Measurements from ENCODE around the gene C21orf58.

Gene C21orf58

DNA sequence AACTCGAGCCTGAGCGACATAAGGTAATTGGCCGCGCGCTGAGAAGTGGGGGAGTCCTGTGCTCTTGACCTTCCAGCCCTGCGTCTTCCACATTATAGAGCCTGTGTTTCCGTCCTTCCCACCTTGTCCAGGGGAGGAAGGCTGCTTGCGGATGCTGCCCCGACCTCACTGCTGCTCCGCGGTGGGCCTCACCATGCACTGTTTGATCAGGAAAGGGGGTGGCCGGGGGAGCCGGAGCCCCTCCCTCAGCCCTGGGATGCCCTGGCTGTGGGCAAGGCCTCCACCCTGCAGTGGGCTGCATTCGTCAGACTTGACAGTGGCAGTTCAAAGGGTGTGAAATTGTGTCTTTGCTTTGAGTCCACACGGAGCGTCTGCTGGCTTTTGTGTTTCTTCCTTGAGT is 30.4 kb upstream of the C21orf58 start:
- H3K9ac ChIP-seq (ENCODE audit: low read depth in 1 of 2, low read length in 2 of 2), result no peak overlapping the region
- peaks cover 72 to 76% of the 10 kb centered on the region in 2 donors for H3K36me3 ChIP-seq (ENCODE audit: control insufficient read depth in 2 of 2, insufficient read depth in 2 of 2, low read length in 2 of 2)
- H3K27me3 ChIP-seq (ENCODE audit: control insufficient read depth in 2 of 2, insufficient read depth in 2 of 2, low read length in 2 of 2), result no peaks in the 10 kb centered on the region
- H3K27ac ChIP-seq (ENCODE audit: low read depth in 2 of 2, low read length in 2 of 2), result no peak overlapping the region
- H3K4me3 ChIP-seq (ENCODE audit: low read length in 2 of 2), result no peak overlapping the region
- no peaks in the 10 kb centered on the region for H3K4me1 ChIP-seq (ENCODE audit: control insufficient read depth in 2 of 2, insufficient read depth in 2 of 2, low read length in 2 of 2)
- no peaks in the 10 kb centered on the region for H3K9me3 ChIP-seq (ENCODE audit: control insufficient read depth in 2 of 2, low read length in 2 of 2)

DNA sequence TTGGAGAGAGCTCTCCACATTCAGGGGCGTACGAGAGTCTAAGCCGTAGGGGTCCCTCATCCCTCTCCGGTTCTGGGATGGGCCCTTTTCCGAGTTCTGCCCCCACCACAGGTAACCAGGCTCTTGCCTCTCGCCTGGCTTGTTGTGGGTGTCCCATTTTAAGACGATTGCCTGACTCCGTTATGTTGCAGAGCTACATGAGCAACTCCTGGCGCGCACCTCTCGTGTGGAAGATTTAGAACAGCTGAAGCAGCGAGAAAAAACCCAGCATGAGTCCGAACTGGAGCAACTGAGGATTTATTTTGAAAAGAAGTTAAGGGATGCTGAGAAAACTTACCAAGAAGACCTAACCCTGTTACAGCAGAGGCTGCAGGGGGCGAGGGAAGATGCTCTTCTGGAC is 29.2 kb upstream of the C21orf58 start:
- Histone ChIP-seq H3K27ac (ENCODE audit: low read depth in 2 of 2, low read length in 2 of 2) (no peak overlapping the region), H3K9me3 (ENCODE audit: control insufficient read depth in 2 of 2, low read length in 2 of 2) (no peaks in the 10 kb centered on the region), H3K4me3 (ENCODE audit: low read length in 2 of 2) (no peak overlapping the region), H3K4me1 (ENCODE audit: control insufficient read depth in 2 of 2, insufficient read depth in 2 of 2, low read length in 2 of 2) (no peaks in the 10 kb centered on the region), H3K27me3 (ENCODE audit: control insufficient read depth in 2 of 2, insufficient read depth in 2 of 2, low read length in 2 of 2) (no peaks in the 10 kb centered on the region), H3K9ac (ENCODE audit: low read depth in 1 of 2, low read length in 2 of 2) (no peak overlapping the region), H3K36me3 (ENCODE audit: control insufficient read depth in 2 of 2, insufficient read depth in 2 of 2, low read length in 2 of 2) (peaks cover 73 to 76% of the 10 kb centered on the region in 2 donors)

DNA sequence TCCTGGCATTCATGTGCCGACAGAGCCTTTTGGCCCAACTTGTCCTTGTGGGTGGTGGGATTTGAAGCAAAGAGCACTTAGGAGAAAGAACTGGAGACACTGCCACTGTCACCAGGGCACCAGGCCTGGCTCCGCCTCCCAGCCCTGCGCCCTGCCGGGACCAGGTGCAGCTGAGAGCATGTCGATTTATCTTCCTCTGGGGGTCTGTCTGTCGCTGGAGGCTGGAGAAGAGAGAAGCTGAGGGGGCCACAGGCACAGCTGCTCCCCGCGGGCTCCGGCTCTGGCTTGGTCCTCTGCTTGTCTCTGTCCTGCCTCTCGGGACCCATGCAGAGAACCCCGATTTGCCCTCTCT is 28.5 kb upstream of the C21orf58 start:
- Histone ChIP-seq H3K9ac (ENCODE audit: low read depth in 1 of 2, low read length in 2 of 2) (no peak overlapping the region), H3K4me3 (ENCODE audit: low read length in 2 of 2) (no peak overlapping the region), H3K9me3 (ENCODE audit: control insufficient read depth in 2 of 2, low read length in 2 of 2) (no peaks in the 10 kb centered on the region), H3K4me1 (ENCODE audit: control insufficient read depth in 2 of 2, insufficient read depth in 2 of 2, low read length in 2 of 2) (no peaks in the 10 kb centered on the region), H3K27me3 (ENCODE audit: control insufficient read depth in 2 of 2, insufficient read depth in 2 of 2, low read length in 2 of 2) (no peaks in the 10 kb centered on the region), H3K27ac (ENCODE audit: low read depth in 2 of 2, low read length in 2 of 2) (no peak overlapping the region), H3K36me3 (ENCODE audit: control insufficient read depth in 2 of 2, insufficient read depth in 2 of 2, low read length in 2 of 2) (peaks cover 72 to 75% of the 10 kb centered on the region in 2 donors)

DNA sequence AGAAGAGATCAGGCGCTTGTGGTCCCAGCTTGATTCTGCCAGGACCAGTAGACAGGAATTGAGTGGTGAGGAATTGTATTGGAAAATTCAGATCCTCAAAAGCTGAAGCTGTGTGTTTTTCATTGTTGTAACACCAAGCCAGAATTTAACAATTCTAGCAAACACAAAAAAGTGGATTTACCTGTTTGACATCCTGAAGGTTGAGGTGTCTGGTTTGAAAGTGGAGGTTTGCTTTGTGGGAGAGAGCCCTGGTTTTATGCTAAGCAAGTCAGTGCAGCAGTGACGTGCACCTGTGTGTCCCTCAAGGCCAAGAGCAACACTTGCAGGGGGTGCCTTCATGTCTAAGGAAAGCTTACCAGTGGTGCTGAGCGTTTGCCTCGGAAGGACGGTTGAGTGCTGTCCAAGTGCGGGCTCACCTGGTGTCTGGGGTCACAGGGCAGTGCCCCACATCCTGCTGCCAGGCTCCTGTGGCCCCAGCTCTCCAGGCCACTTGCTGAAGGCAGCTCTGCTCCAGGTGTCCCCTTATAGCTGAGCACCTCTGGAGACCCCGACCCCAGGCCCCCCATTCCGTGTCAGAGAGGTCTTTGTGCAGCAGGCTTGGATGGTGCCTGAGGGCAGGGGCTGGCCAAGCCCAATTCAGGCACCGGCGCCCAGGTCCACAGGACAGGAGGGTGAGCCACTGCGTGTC is 27.9 kb upstream of the C21orf58 start:
- Histone ChIP-seq H3K9me3 (ENCODE audit: control insufficient read depth in 2 of 2, low read length in 2 of 2) (no peaks in the 10 kb centered on the region), H3K27ac (ENCODE audit: low read depth in 2 of 2, low read length in 2 of 2) (no peak overlapping the region), H3K4me1 (ENCODE audit: control insufficient read depth in 2 of 2, insufficient read depth in 2 of 2, low read length in 2 of 2) (no peaks in the 10 kb centered on the region), H3K27me3 (ENCODE audit: control insufficient read depth in 2 of 2, insufficient read depth in 2 of 2, low read length in 2 of 2) (no peaks in the 10 kb centered on the region), H3K36me3 (ENCODE audit: control insufficient read depth in 2 of 2, insufficient read depth in 2 of 2, low read length in 2 of 2) (peaks cover 72 to 76% of the 10 kb centered on the region in 2 donors), H3K9ac (ENCODE audit: low read depth in 1 of 2, low read length in 2 of 2) (no peak overlapping the region), H3K4me3 (ENCODE audit: low read length in 2 of 2) (no peak overlapping the region)

DNA sequence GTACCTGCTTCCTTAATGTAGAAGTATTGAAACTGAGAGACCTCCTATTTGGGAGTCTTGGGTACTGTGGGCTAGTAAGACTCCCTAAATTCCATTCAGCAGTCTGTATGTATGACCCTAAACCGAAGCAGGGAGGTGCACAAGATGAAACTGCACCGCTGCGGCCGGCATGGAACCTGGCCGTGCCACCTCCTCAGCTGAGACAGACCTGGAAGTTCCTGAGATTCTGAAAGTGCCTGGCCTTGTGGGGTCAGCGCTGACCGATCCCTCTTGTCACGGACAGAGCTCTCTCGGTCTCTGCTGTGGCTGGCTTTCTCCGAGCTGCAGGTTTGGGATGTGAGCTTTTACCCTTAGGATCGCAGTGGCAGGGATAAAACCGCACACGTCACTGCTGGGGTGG is 27.3 kb upstream of the C21orf58 start:
- peaks cover 77 to 78% of the 10 kb centered on the region in 2 donors for H3K36me3 ChIP-seq (ENCODE audit: control insufficient read depth in 2 of 2, insufficient read depth in 2 of 2, low read length in 2 of 2)
- no peaks in the 10 kb centered on the region for H3K9me3 ChIP-seq (ENCODE audit: control insufficient read depth in 2 of 2, low read length in 2 of 2)

DNA sequence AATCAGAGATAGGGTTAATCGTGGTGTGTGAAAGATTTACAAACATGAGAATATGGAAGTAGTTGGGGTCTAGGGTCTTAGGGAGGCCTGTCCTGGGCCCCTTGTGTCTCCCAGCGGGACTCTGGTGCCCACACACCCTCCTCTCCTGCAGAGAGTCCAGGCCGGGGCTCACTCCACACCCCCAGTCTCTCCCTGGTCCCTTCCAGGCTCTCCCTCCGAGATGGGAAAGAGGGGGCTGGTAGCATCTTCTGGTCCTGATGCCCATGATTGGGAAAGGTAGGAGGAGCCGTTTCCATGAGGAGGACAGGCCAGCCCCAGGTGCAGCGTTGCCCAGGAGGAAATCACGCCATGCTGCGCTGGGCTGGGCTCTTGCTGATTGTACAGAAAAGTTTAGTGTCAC is 26.9 kb upstream of the C21orf58 start:
- no peaks in the 10 kb centered on the region for H3K4me1 ChIP-seq (ENCODE audit: control insufficient read depth in 2 of 2, insufficient read depth in 2 of 2, low read length in 2 of 2)
- H3K9me3 ChIP-seq (ENCODE audit: control insufficient read depth in 2 of 2, low read length in 2 of 2), result no peaks in the 10 kb centered on the region
- H3K4me3 ChIP-seq (ENCODE audit: low read length in 2 of 2), result no peak overlapping the region
- no peak overlapping the region for H3K27ac ChIP-seq (ENCODE audit: low read depth in 2 of 2, low read length in 2 of 2)
- no peaks in the 10 kb centered on the region for H3K27me3 ChIP-seq (ENCODE audit: control insufficient read depth in 2 of 2, insufficient read depth in 2 of 2, low read length in 2 of 2)
- H3K9ac ChIP-seq (ENCODE audit: low read depth in 1 of 2, low read length in 2 of 2), result no peak overlapping the region
- peaks cover 76 to 79% of the 10 kb centered on the region in 2 donors for H3K36me3 ChIP-seq (ENCODE audit: control insufficient read depth in 2 of 2, insufficient read depth in 2 of 2, low read length in 2 of 2)

More for the DNA sequence above, 27.3 kb upstream of the C21orf58 start:
- Histone ChIP-seq H3K9ac (ENCODE audit: low read depth in 1 of 2, low read length in 2 of 2) (no peak overlapping the region), H3K27me3 (ENCODE audit: control insufficient read depth in 2 of 2, insufficient read depth in 2 of 2, low read length in 2 of 2) (no peaks in the 10 kb centered on the region), H3K4me1 (ENCODE audit: control insufficient read depth in 2 of 2, insufficient read depth in 2 of 2, low read length in 2 of 2) (no peaks in the 10 kb centered on the region), H3K27ac (ENCODE audit: low read depth in 2 of 2, low read length in 2 of 2) (no peak overlapping the region), H3K4me3 (ENCODE audit: low read length in 2 of 2) (no peak overlapping the region)

DNA sequence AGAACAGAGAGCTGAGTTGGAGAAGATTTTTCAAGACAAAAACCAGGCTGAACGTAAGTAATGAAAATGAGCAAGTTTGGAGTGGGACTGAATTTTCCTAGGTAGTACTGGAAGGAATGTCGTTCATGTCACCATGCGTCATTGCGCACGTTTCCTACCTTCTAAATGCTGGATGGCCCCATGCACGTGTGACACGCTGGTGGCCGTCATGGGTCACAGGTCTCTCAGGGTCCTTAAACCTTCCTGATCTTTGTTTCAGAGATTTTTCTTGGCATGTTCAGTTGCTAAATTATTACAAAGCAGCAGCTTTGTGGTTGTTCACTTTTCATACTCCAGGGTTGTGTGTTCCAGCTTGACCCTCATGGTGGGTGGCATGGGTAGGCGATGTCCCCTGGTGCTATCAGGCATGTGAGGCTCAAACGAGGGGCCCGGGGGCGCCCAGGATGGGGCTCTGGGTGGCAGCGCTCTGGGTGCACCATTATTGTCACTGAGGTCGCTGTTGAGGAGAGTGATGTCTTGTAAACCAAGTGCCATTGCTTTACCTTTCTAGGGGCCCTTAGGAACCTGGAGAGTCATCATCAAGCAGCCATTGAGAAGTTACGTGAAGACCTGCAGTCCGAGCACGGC is 25.6 kb upstream of the C21orf58 start:
- Histone ChIP-seq H3K9me3 (ENCODE audit: control insufficient read depth in 2 of 2, low read length in 2 of 2) (no peaks in the 10 kb centered on the region), H3K9ac (ENCODE audit: low read depth in 1 of 2, low read length in 2 of 2) (no peak overlapping the region), H3K27me3 (ENCODE audit: control insufficient read depth in 2 of 2, insufficient read depth in 2 of 2, low read length in 2 of 2) (no peaks in the 10 kb centered on the region), H3K27ac (ENCODE audit: low read depth in 2 of 2, low read length in 2 of 2) (no peak overlapping the region), H3K4me3 (ENCODE audit: low read length in 2 of 2) (no peak overlapping the region), H3K4me1 (ENCODE audit: control insufficient read depth in 2 of 2, insufficient read depth in 2 of 2, low read length in 2 of 2) (no peaks in the 10 kb centered on the region), H3K36me3 (ENCODE audit: control insufficient read depth in 2 of 2, insufficient read depth in 2 of 2, low read length in 2 of 2) (peaks cover 69 to 71% of the 10 kb centered on the region in 2 donors)

DNA sequence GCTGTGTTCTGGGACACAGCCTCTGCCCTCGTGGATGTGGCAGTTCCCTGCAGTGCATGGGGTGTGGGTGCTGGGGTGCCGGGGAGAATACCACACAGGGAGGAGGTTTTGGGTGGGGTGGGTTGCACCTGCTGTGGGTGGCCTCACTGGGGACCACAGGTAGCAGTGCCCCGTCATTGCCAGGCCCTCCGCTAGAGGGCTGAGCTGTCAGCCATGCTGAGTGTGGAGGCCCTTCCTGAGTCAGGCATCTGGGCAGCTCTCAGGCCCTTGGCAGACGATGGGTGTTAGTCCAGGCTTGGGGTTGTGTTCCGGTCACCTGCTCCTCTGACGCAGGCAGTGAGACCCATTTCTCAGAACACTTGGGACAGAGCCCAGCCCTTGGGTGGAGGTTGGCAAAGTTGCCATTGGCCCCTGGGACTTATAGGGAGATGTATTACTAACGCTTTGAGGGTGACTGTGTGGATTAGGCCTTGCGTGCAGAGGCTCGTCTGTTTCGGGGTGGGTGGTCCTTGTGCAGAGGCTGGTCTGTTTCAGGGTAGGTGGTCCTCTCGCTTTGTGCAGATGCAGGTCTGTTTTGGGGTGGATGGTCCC is 24.2 kb upstream of the C21orf58 start:
- H3K27ac ChIP-seq (ENCODE audit: low read depth in 2 of 2, low read length in 2 of 2), result no peak overlapping the region
- no peak overlapping the region for H3K4me3 ChIP-seq (ENCODE audit: low read length in 2 of 2)
- H3K36me3 ChIP-seq (ENCODE audit: control insufficient read depth in 2 of 2, insufficient read depth in 2 of 2, low read length in 2 of 2), result peaks cover 57 to 58% of the 10 kb centered on the region in 2 donors
- H3K27me3 ChIP-seq (ENCODE audit: control insufficient read depth in 2 of 2, insufficient read depth in 2 of 2, low read length in 2 of 2), result no peaks in the 10 kb centered on the region
- no peak overlapping the region for H3K9ac ChIP-seq (ENCODE audit: low read depth in 1 of 2, low read length in 2 of 2)
- no peaks in the 10 kb centered on the region for H3K9me3 ChIP-seq (ENCODE audit: control insufficient read depth in 2 of 2, low read length in 2 of 2)
- no peaks in the 10 kb centered on the region for H3K4me1 ChIP-seq (ENCODE audit: control insufficient read depth in 2 of 2, insufficient read depth in 2 of 2, low read length in 2 of 2)

DNA sequence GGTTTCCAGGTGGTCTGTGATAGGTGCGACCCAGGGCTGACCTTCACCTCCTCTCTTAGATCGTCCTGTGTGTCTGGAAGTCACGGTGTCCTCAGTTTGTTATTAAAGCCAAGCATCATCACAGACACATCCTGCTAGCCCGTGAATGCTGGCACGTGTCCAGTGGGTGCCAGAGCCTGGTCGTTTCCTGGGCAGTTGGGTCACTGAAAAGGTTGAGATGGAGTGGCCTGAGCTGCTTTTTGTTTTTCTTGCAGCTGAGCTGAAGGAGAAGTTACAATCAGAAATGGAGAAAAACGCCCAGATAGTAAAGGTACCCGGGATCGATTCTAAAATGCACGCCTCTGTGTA is 23.5 kb upstream of the C21orf58 start:
- Histone ChIP-seq H3K9me3 (ENCODE audit: control insufficient read depth in 2 of 2, low read length in 2 of 2) (no peaks in the 10 kb centered on the region), H3K4me3 (ENCODE audit: low read length in 2 of 2) (no peak overlapping the region), H3K36me3 (ENCODE audit: control insufficient read depth in 2 of 2, insufficient read depth in 2 of 2, low read length in 2 of 2) (peaks cover 51 to 53% of the 10 kb centered on the region in 2 donors), H3K4me1 (ENCODE audit: control insufficient read depth in 2 of 2, insufficient read depth in 2 of 2, low read length in 2 of 2) (no peaks in the 10 kb centered on the region), H3K27ac (ENCODE audit: low read depth in 2 of 2, low read length in 2 of 2) (no peak overlapping the region), H3K27me3 (ENCODE audit: control insufficient read depth in 2 of 2, insufficient read depth in 2 of 2, low read length in 2 of 2) (no peaks in the 10 kb centered on the region), H3K9ac (ENCODE audit: low read depth in 1 of 2, low read length in 2 of 2) (no peak overlapping the region)

DNA sequence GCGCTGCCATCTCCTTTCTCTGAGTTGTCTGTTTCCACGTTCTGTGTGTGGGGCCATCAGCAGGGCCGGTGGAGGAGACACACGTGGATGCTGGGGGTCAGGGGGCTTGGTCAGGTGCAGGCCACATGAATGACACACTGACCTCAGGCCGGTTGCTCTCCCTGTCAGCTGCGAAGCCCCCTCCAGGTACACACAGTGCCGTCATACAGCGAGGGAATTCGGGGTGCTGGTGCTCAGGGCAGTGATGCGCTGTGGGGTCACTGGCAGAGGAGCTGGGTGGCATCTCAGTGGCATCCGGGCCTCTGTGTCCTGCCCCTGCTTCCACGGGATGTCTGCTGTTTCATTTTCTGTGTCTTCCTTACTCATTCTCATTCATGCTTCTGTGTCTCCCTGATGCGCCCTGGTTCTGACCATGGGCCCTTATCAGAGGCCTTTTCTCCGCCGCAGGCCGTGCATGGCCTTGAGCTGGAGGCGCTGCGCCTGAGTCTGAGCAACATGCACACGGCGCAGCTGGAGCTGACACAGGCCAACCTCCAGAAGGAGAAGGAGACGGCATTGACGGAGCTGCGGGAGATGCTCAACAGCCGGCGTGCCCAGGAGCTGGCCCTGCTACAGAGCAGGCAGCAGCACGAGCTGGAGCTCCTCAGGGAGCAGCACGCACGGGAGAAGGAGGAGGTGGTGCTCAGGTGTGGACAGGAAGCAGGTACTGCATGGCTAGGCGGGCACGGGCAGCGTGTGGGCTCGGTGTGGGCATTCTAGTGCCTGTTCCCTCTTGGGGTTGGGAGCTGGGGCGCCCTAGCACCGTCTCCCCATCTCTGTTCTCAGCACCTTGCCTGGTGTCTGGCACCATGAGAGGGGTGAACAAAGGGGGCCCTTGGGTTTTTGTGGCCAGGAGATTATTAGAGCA is 22.9 kb upstream of the C21orf58 start:
- H3K9me3 ChIP-seq (ENCODE audit: control insufficient read depth in 2 of 2, low read length in 2 of 2), result no peaks in the 10 kb centered on the region
- no peaks in the 10 kb centered on the region for H3K27me3 ChIP-seq (ENCODE audit: control insufficient read depth in 2 of 2, insufficient read depth in 2 of 2, low read length in 2 of 2)
- H3K36me3 ChIP-seq (ENCODE audit: control insufficient read depth in 2 of 2, insufficient read depth in 2 of 2, low read length in 2 of 2), result peaks cover 46% of the 10 kb centered on the region in 2 donors
- no peak overlapping the region for H3K4me3 ChIP-seq (ENCODE audit: low read length in 2 of 2)
- no peaks in the 10 kb centered on the region for H3K4me1 ChIP-seq (ENCODE audit: control insufficient read depth in 2 of 2, insufficient read depth in 2 of 2, low read length in 2 of 2)
- H3K27ac ChIP-seq (ENCODE audit: low read depth in 2 of 2, low read length in 2 of 2), result no peak overlapping the region
- H3K9ac ChIP-seq (ENCODE audit: low read depth in 1 of 2, low read length in 2 of 2), result no peak overlapping the region

All from mucosa of rectum (tissue), 2 donors.